Measurements from ENCODE around the gene HCRTR2. TPM values are rescaled to one million over a fixed set of nuclear protein-coding genes. Genes with fewer than 3 reads are reported as not detected.

Gene HCRTR2
- total and polyA plus RNA-seq, 7 donors, result not detected

DNA sequence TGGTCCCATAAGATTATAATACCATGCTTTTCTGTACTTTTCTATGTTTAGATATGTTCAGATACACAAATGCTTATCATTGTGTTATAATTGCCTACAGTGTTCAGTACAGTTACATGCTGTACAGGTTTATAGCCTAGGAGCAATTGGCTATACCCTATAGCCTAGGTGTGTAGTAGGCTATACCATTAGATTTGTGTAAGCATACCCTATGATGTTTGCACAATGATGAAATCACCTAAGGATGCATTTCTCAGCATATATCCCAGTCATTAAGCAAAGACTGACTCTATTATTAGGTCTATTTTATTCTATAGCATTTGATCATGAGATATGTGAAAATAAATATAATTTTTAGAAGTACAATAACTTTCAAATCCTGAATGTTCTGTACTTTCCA, 36.6 kb downstream of the HCRTR2 start:
- DNase-seq, result no peak
- no peak for TF ChIP-seq POLR2AphosphoS5 (IDR thresholded peaks at IDR 0.05)
- TF ChIP-seq EP300 (IDR thresholded peaks at IDR 0.05), result no peak
- TF ChIP-seq, protein P1, sequence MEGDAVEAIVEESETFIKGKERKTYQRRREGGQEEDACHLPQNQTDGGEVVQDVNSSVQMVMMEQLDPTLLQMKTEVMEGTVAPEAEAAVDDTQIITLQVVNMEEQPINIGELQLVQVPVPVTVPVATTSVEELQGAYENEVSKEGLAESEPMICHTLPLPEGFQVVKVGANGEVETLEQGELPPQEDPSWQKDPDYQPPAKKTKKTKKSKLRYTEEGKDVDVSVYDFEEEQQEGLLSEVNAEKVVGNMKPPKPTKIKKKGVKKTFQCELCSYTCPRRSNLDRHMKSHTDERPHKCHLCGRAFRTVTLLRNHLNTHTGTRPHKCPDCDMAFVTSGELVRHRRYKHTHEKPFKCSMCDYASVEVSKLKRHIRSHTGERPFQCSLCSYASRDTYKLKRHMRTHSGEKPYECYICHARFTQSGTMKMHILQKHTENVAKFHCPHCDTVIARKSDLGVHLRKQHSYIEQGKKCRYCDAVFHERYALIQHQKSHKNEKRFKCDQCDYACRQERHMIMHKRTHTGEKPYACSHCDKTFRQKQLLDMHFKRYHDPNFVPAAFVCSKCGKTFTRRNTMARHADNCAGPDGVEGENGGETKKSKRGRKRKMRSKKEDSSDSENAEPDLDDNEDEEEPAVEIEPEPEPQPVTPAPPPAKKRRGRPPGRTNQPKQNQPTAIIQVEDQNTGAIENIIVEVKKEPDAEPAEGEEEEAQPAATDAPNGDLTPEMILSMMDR (IDR thresholded peaks at IDR 0.05), result no peak
- no peak for TF ChIP-seq POLR2A (IDR thresholded peaks at IDR 0.05)
- no peak overlapping the region for H3K27ac ChIP-seq
- H3K9me3 ChIP-seq, result no peaks in the 10 kb centered on the region
- H3K4me3 ChIP-seq, result no peak overlapping the region
- no peaks in the 10 kb centered on the region for H3K4me1 ChIP-seq
- no peaks in the 10 kb centered on the region for H3K36me3 ChIP-seq
- intact Hi-C loops (cut with DNase I), result no loop called here
- no peaks in the 10 kb centered on the region for H3K27me3 ChIP-seq

DNA sequence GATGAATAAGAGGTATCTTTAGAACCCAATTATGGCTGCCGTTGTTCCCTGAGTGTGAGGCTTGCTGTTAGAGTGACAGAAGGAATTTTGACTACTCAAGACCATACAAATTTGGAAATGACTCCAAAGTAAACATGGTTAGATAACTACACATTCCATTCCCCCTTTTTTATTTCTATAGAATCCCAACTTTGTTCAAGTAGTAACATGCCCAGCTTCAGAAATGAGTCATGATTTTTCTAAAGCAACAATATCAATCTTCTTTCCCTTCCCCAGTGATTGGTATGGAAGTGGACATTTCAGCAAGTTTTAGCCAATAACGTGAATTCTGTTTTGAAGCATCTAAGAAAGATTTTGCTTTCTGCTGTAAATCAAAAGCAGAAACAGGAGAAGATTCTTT, 37.8 kb downstream of the HCRTR2 start:
- Histone ChIP-seq H3K4me3 (no peak overlapping the region), H3K36me3 (no peaks in the 10 kb centered on the region), H3K4me1 (no peaks in the 10 kb centered on the region), H3K9me3 (no peaks in the 10 kb centered on the region), H3K27me3 (no peaks in the 10 kb centered on the region), H3K27ac (no peak overlapping the region)
- no peak for DNase-seq
- 85 to 89% methylated on average over 2 of the region's 2 CpGs for WGBS, 2 donors
- TF ChIP-seq EP300 (IDR thresholded peaks at IDR 0.05) (no peak), POLR2AphosphoS5 (IDR thresholded peaks at IDR 0.05) (no peak), POLR2A (IDR thresholded peaks at IDR 0.05) (no peak)
- TF ChIP-seq, protein P1 (IDR thresholded peaks at IDR 0.05), result no peak
- intact Hi-C loops (cut with DNase I), result no loop called here

DNA sequence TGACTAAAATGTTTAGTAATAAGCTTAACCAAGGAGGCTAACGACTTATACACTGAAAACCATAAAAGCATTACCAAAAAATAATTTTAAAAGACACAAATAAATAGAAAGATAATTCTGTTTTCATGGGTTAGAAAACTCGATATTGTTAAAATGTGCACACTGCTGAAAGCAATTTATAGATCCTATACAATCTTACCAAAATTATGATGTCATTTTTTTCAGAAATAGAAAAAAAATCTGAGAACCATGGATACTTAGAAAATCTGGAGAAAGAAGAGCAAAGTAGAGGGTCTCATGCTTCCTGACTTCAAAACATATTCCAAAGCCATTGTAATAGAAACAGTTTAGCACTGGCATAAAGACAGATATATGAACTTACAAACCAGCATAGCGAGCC, 46.6 kb downstream of the HCRTR2 start:
- Histone ChIP-seq H3K4me3 (no peak overlapping the region), H3K9me3 (no peaks in the 10 kb centered on the region), H3K27ac (no peak overlapping the region), H3K4me1 (no peaks in the 10 kb centered on the region), H3K36me3 (no peaks in the 10 kb centered on the region), H3K27me3 (no peaks in the 10 kb centered on the region)
- intact Hi-C loops (cut with DNase I), result no loop called here
- TF ChIP-seq POLR2AphosphoS5 (IDR thresholded peaks at IDR 0.05) (no peak), EP300 (IDR thresholded peaks at IDR 0.05) (no peak), POLR2A (IDR thresholded peaks at IDR 0.05) (no peak)
- TF ChIP-seq, protein P1 (IDR thresholded peaks at IDR 0.05), result no peak
- WGBS, 2 donors, result 79 to 86% methylated on average over 3 of the region's 3 CpGs
- no peak for DNase-seq

DNA sequence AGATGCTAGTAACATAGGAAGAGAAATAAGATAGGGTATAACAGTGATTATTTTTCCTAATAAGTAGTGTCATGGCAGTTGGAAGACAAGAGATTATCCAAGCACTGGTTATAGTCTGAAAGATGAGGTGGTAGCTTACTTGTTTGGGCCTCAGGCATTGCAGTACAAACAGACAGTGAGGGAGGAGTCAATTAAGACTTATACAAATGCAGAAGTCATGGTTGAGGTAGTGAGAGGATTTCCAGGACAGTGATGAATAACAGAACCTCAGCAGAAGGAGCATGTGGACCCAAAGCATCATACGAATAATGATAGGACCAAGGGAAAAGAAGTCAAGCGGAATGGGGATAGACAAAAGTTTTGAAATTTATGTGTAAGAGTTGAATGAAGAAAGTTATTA, 53.5 kb downstream of the HCRTR2 start:
- intact Hi-C loops (cut with DNase I), result no loop called here
- 68 to 95% methylated on average over 2 of the region's 2 CpGs for WGBS, 2 donors
- no peak overlapping the region for H3K4me3 ChIP-seq
- no peaks in the 10 kb centered on the region for H3K4me1 ChIP-seq
- no peaks in the 10 kb centered on the region for H3K9me3 ChIP-seq
- no peaks in the 10 kb centered on the region for H3K36me3 ChIP-seq
- DNase-seq, result no peak
- no peak overlapping the region for H3K27ac ChIP-seq
- no peaks in the 10 kb centered on the region for H3K27me3 ChIP-seq
- TF ChIP-seq EP300 (IDR thresholded peaks at IDR 0.05) (no peak), POLR2A (IDR thresholded peaks at IDR 0.05) (no peak), POLR2AphosphoS5 (IDR thresholded peaks at IDR 0.05) (no peak)
- TF ChIP-seq, protein P1 (IDR thresholded peaks at IDR 0.05), result no peak

DNA sequence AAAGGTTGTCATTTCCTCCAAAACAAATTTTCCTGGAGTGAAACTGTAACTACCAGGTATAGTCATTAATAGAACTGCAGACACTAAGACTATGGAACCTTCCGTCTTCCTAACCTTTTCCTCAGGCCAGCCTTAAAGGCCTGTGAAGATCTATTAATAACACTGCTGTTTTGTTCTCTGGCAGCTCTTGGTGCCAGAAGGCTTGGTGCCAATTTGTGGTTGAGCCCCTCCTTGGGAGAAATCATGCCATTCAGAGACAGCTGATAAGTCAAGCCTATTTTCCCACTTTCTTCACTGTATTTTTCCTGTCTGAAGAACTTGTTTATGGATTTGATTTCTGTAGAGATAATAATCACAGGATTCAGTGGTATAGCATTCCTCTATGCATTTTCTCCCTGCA, 64.8 kb downstream of the HCRTR2 start:
- intact Hi-C loops (cut with DNase I), result no loop called here
- Histone ChIP-seq H3K36me3 (no peaks in the 10 kb centered on the region), H3K9me3 (no peaks in the 10 kb centered on the region), H3K4me3 (no peak overlapping the region), H3K27ac (no peak overlapping the region), H3K27me3 (no peaks in the 10 kb centered on the region), H3K4me1 (no peaks in the 10 kb centered on the region)
- no peak for DNase-seq
- TF ChIP-seq, protein P1 (IDR thresholded peaks at IDR 0.05), result no peak
- TF ChIP-seq POLR2AphosphoS5 (IDR thresholded peaks at IDR 0.05) (no peak), EP300 (IDR thresholded peaks at IDR 0.05) (no peak), POLR2A (IDR thresholded peaks at IDR 0.05) (no peak)
- 81 to 85% methylated on average over 1 of the region's 1 CpG for WGBS, 2 donors
